A549 treated with Mapracorat at 1 μM for 4 hours (cell line): ENCODE results near the gene COMMD7. TPM values are rescaled to one million over a fixed set of nuclear protein-coding genes. Genes with fewer than 3 reads are reported as not detected.

ENCODE experiments used
- total RNA-seq: library from RNA; stranded (reverse); fragments of 200-300 nt; extraction: Qiagen RNA extraction; gene quantifications from 5 replicates; pipeline ENCODE4 v1.2.3, GENCODE V29; 2022

The COMMD7 gene
- total RNA-seq, result 56.1 to 62.0 TPM (median 58.6 TPM) in 5 replicates

DNA sequence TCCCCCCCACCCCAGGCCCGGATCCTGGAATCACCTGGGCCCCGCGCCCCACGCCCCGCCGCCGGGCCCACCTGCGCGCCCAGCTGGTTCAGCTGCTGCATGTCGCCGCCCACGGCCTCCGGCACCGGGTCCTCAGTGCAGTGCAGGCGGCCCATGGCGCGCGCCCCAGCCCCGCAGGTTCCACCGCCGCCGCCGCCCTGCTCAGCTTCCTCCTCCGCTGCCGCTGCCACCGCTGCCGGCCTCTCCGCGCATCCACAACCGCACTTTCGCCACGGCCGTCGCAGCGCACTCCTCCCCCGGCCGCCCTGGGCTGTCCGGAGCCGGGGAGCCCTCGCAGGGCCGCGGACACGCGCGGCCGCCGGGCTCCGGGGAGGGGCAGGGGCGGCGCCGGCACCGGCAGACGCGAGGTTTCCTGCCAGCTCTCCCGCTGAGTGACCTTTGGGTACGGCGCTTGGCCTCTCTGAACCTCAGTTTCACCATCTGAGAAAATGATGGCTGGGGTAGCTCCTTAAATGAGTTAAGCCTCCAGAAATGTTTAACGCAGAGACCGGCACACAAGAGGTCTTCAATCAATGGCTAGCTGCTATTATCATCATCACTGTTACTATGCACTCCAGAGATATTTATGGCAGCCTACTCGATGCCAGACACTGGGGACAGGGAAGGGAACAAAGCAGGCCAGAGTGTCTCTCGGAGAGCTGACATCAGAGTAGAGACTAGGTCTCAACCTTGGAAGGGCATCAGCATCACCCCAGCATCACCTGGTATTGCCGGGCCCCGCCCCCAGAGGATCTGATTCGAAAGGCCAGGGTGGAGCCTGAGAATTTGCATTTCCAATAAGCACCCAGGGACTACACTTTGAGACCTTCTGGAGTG lies at the start of gene COMMD7:
COMMD7 (minus strand) TSS at position 231 of the 876 bp plus-strand sequence; CDS start at position 155, 76 bp downstream.

DNA sequence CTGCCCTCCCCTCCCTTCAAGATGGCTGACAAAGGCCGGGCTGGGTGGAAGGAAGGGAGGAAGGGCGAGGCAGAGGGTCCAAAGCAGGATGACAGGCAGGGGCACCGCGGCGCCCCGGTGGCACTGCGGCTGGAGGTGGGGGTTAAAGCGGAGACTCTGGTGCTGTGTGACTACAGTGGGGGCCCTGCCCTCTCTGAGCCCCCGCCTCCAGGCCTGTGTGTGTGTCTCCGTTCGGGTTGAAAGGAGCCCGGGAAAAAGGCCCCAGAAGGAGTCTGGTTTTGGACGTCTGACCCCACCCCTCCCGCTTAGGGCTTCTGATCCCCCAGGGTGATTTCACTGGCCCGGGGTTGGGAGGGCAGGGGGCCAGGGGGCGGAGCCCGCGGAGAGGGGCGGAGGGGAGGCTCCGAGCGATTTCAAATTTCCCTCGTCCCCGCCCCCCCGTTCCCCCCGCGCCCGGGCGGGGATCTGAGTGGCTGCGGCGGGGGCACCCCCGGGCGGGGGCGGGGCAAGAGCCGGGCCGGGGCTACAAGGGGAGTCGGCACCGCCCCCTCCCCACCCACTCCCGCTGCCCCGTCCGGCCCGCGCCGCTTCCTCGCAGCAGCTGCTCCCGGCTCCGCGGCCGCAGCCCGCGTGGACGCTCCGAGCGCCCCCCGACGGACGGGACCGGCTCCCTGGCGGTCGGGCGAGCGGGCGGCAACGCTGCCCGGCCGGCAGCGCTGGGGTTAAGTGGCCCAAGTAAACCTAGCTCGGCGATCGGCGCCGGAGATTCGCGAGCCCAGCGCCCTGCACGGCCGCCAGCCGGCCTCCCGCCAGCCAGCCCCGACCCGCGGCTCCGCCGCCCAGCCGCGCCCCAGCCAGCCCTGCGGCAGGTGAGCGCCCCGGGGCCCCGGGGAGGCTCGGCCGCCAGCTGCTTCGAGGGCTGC lies 18.8 kb upstream of the COMMD7 start, which contains the start of gene DNMT3B:
DNMT3B (plus strand) TSS at position 555 of the 923 bp plus-strand sequence. CDS start 17,939 bp downstream, outside the sequence.

Other genes starting within 250 kb of the COMMD7 start
- gene NOL4L, start 158.1 kb downstream of the COMMD7 start, total RNA-seq, result 9.3 to 12.8 TPM (median 12.7 TPM) in 5 replicates
- gene C20orf203, start 69.5 kb downstream of the COMMD7 start, total RNA-seq, result not detected in 5 replicates
- 3.3 to 4.6 TPM (median 4.2 TPM) in 5 replicates for gene DNMT3B, start 18.9 kb upstream of the COMMD7 start, total RNA-seq
- gene MAPRE1, start 76.5 kb upstream of the COMMD7 start, total RNA-seq, result 132 to 157 TPM (median 143 TPM) in 5 replicates
- not detected in 5 replicates for gene EFCAB8, start 115.5 kb upstream of the COMMD7 start, total RNA-seq